IPS-18a (cell line): ENCODE measurements around the gene CNIH3.

Experiments
- H3K27ac ChIP-seq: one replicate; pipeline ENCODE4 v1.5.1; 2013; ENCODE audit warnings: low read length
- H3K27me3 ChIP-seq: one replicate; pipeline ENCODE4 v1.6.1; 2013; ENCODE audit warnings: mild to moderate bottlenecking, low read length; ENCODE audit not compliant: control insufficient read depth, insufficient read depth
- H3K36me3 ChIP-seq: one replicate; pipeline ENCODE4 v1.6.1; 2013; ENCODE audit warnings: low read depth, low read length; ENCODE audit not compliant: control insufficient read depth
- H3K4me1 ChIP-seq: one replicate; pipeline ENCODE4 v1.6.1; 2013; ENCODE audit warnings: low read depth, low read length; ENCODE audit not compliant: control insufficient read depth
- H3K4me3 ChIP-seq: one replicate; pipeline ENCODE4 v1.5.1; 2013; ENCODE audit warnings: low read length
- H3K9ac ChIP-seq: one replicate; pipeline ENCODE4 v1.6.1; 2013; ENCODE audit warnings: mild to moderate bottlenecking, low read length, moderate library complexity
- H3K9me3 ChIP-seq: one replicate; pipeline ENCODE4 v1.6.1; 2013; ENCODE audit warnings: low read depth, low read length; ENCODE audit not compliant: control insufficient read depth

The CNIH3 gene

GRCh38 chr1:224767676-224768075 is 151.6 kb downstream of the CNIH3 start:
- Histone ChIP-seq H3K9ac (no peak overlapping the region), H3K27ac (no peak overlapping the region), H3K4me1 (no peaks in the 10 kb centered on the region), H3K4me3 (no peak overlapping the region), H3K36me3 (no peaks in the 10 kb centered on the region), H3K9me3 (no peaks in the 10 kb centered on the region), H3K27me3 (no peaks in the 10 kb centered on the region)

- H3K9ac ChIP-seq, result no peak overlapping the region
- no peaks in the 10 kb centered on the region for H3K9me3 ChIP-seq
- no peak overlapping the region for H3K4me3 ChIP-seq
- H3K27me3 ChIP-seq, result no peaks in the 10 kb centered on the region
- H3K4me1 ChIP-seq, result no peaks in the 10 kb centered on the region
- H3K36me3 ChIP-seq, result no peaks in the 10 kb centered on the region
- no peak overlapping the region for H3K27ac ChIP-seq
These were observed 152.9 kb downstream of the CNIH3 start for GRCh38 chr1:224768971-224769370.

DNA sequence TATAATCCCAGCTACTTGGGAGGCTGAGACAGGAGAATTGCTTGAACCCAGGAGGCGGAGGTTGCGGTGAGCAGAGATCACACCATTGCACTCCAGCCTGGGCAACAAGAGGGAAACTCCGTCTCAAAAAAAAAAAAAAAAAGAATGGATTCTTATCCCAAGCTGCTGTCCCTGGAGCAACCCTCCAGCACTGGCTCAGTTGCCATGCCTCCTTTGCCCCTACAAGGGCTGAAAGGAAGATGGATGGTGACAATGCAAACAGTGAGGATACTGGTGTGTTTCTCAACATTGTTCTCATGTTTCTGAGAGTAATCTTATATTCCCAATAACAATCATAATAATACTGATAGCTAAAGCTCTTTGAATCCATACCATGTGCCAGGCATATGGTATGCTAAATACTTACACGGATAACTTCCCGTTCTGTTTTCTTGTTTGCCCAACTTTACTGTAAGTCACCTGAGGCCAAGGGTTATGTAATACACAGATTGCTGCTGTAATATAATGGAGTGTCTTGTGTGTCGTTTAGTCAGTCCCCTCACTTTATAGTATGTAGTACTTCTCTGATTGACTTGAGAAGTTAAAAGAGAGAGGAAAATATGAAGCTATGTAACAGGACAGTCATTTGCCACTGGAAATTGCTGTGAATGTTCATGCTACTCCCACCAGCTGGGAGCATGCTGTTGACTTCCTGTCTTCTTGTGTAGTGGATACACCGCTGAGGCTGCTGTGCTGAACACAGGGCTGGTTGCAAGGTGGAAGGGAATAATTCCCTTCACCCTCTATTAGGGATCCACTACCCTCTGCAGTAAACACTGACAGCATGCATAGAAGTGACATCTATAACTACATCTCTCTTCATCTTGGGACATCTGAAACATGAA is 153.6 kb downstream of the CNIH3 start:
- Histone ChIP-seq H3K27ac (no peak overlapping the region), H3K9ac (no peak overlapping the region), H3K9me3 (no peaks in the 10 kb centered on the region), H3K4me1 (no peaks in the 10 kb centered on the region), H3K36me3 (no peaks in the 10 kb centered on the region), H3K27me3 (no peaks in the 10 kb centered on the region), H3K4me3 (no peak overlapping the region)

DNA sequence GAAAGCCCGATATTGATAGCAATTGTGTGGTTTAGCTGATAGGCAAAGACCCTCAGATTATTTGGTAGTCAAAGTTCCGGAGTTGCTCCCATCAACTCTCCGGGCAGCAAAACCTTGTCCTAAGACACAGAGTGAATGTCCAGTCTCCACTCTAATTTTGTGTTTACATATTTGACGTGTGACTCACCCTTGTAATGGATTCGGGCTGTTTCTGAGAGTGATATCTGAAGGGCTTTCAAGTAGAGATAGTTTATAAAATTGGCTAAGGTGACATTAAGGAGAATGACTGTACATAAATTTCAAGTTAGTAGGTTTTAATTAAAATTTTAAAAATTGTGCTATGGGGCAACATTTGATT is 154.2 kb downstream of the CNIH3 start:
- Histone ChIP-seq H3K9me3 (no peaks in the 10 kb centered on the region), H3K27me3 (no peaks in the 10 kb centered on the region), H3K4me1 (no peaks in the 10 kb centered on the region), H3K9ac (no peak overlapping the region), H3K4me3 (no peak overlapping the region), H3K36me3 (no peaks in the 10 kb centered on the region), H3K27ac (no peak overlapping the region)

DNA sequence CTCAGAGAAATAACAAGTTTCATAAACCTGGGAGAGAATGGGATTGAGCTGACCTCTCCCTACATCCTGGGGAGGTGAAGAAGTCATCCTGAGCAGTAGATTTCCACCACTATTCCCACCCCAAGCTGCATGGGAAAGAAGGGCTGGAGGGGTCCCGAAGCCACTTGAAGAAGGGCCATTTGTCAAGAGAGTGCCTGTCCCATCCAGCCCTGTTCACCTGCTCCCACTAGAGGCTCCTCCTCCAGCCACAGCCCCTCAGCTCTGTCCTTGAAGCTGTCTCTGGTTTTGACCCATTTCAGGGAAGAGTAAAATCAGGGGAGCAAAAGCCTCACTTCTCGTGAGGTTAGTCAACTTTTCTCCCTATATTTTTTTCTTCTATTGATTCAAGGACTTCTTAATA is 157.5 kb downstream of the CNIH3 start:
- Histone ChIP-seq H3K9ac (no peak overlapping the region), H3K36me3 (no peaks in the 10 kb centered on the region), H3K4me3 (no peak overlapping the region), H3K4me1 (no peaks in the 10 kb centered on the region), H3K27me3 (no peaks in the 10 kb centered on the region), H3K9me3 (no peaks in the 10 kb centered on the region), H3K27ac (no peak overlapping the region)

DNA sequence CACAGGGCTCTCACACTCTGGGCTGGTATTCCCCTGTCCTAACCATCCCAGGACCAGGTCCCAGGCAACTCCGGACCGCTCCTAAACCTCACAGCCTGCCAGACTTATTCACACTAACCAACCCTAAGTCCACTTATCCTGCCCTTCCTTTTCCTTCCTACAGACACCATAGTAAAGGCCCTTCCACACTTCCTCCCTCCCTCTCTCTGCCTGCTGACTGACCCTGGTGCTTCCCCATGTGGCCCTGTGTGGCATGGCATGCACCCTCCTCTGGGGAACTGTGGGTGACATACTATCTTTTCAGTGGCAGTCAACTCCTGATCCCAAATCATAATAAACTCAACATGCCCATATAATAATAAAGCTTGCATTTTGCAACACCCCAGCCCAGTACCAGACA is 158.3 kb downstream of the CNIH3 start:
- Histone ChIP-seq H3K36me3 (no peaks in the 10 kb centered on the region), H3K9me3 (no peaks in the 10 kb centered on the region), H3K4me3 (no peak overlapping the region), H3K4me1 (peaks cover 7% of the 10 kb centered on the region), H3K27ac (no peak overlapping the region), H3K27me3 (no peaks in the 10 kb centered on the region), H3K9ac (no peak overlapping the region)

DNA sequence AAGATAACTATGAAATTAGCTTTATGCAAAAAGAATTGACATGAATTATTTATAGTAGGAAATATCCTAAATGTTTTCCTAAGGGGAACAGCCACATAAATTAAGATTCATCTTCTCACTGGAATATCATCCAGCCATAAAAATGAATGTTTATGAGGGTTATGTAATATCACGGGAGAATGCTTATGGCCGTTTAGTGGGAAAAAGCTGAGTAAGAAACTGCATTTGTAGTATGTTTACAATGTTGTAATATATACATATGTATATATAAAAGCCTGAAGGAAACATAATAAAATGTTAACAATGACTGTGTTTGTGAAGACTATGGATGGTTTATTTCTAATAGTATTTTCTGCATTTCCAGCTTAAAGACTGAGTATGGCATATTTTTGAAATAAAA is 161.1 kb downstream of the CNIH3 start:
- Histone ChIP-seq H3K4me1 (peaks cover 23% of the 10 kb centered on the region), H3K4me3 (no peak overlapping the region), H3K27ac (no peak overlapping the region), H3K36me3 (no peaks in the 10 kb centered on the region), H3K9me3 (no peaks in the 10 kb centered on the region), H3K9ac (no peak overlapping the region), H3K27me3 (peaks cover 1% of the 10 kb centered on the region)

- Histone ChIP-seq H3K4me1 (peaks cover 23% of the 10 kb centered on the region), H3K4me3 (no peak overlapping the region), H3K9ac (no peak overlapping the region), H3K36me3 (no peaks in the 10 kb centered on the region), H3K27me3 (peaks cover 5% of the 10 kb centered on the region), H3K9me3 (no peaks in the 10 kb centered on the region), H3K27ac (no peak overlapping the region)
These were observed 163.4 kb downstream of the CNIH3 start for GRCh38 chr1:224779536-224779935.

GRCh38 chr1:224780736-224781135 is 164.6 kb downstream of the CNIH3 start:
- Histone ChIP-seq H3K4me1 (peaks cover 23% of the 10 kb centered on the region), H3K9me3 (no peaks in the 10 kb centered on the region), H3K9ac (no peak overlapping the region), H3K36me3 (no peaks in the 10 kb centered on the region), H3K27ac (no peak overlapping the region), H3K4me3 (peak overlapping the region; percentile 3), H3K27me3 (peaks cover 5% of the 10 kb centered on the region)

GRCh38 chr1:224781800-224782199 is 165.7 kb downstream of the CNIH3 start:
- H3K27me3 ChIP-seq, result peaks cover 5% of the 10 kb centered on the region
- H3K9ac ChIP-seq, result no peak overlapping the region
- peaks cover 23% of the 10 kb centered on the region for H3K4me1 ChIP-seq
- no peaks in the 10 kb centered on the region for H3K9me3 ChIP-seq
- H3K36me3 ChIP-seq, result no peaks in the 10 kb centered on the region
- no peak overlapping the region for H3K27ac ChIP-seq
- no peak overlapping the region for H3K4me3 ChIP-seq

DNA sequence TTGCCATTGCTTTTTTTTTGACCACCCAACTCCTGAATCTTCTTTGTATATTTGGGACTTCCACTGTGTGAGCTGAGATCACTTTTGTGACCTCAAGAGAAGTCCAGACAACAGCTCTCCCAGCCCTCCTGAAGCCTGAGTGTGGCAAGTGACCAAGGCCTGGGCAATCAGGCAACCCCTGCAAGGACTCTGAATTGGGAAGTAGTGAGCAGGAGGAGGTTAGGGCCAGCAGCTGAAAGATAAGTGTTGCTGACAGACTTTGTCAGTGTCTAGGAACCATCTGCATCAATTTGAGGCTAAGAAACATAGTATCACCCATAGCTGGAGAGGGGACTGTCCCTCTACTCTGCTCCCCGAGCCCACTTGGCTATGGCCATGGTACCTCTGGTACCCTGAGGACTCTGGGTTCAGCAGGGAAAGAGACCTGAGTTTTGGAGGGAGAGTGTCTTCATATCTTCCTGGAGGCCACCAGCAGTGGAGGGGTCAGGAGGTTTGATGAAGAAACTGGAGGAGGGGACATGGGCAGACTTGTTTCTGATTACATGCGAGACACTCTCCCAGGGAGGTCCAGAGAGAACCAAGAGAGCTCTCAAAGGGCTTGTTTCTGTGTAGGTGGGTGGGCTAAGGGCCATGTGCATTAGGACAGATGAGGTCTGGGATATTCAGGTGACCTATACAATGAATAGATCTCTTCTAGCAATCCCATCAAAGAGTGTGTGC is 166.3 kb downstream of the CNIH3 start:
- H3K9ac ChIP-seq, result no peak overlapping the region
- peaks cover 23% of the 10 kb centered on the region for H3K4me1 ChIP-seq
- no peaks in the 10 kb centered on the region for H3K36me3 ChIP-seq
- H3K9me3 ChIP-seq, result no peaks in the 10 kb centered on the region
- no peak overlapping the region for H3K27ac ChIP-seq
- peaks cover 5% of the 10 kb centered on the region for H3K27me3 ChIP-seq
- no peak overlapping the region for H3K4me3 ChIP-seq
